ENCODE measurements around the gene NRXN2.

NRXN2 gene

DNA sequence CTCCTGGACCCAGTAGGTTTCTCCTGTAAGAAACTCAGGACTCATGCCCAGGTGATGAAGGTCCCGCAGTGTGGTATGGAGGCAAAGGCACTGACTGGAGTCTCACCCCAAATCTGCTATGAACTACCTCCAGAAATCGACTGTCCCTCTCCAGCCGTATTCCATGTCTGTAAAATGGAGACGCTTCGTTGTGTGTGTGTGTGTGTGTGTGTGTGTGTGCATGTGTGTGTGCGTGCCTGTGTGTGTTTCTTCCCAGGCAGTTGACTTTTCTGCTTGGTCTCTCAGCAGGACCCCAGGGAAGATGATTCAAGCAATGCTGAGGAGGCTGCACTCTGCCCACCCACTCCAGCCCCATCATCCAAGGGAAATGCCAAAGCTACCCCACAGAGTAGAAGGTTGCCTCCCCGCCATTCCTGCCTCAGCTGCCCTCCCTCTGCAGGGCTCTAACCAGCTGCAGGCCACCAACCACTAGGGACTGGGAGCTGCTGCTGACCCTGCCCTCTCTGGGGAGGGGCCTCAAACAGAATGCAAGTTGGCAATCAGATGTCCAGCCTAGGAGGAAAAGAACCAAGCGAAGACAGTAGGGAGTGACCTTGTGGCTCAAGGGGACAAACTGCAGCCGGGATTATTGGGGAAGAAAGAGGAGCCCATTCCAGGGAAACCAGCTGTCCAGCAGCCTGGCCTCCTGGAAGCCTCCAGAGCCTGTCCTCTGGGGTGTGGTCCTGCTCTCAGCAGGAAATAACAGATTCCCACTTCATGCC, 75.8 kb downstream of the NRXN2 start:
- no peak for DNase-seq

- DNase-seq, result no peak
Measured at GRCh38 chr11:64644647-64645275, 78.2 kb downstream of the NRXN2 start.

GRCh38 chr11:64643920-64644646, 78.9 kb downstream of the NRXN2 start:
- no peak for DNase-seq

GRCh38 chr11:64643256-64643881, 79.6 kb downstream of the NRXN2 start:
- no peak for DNase-seq

DNA sequence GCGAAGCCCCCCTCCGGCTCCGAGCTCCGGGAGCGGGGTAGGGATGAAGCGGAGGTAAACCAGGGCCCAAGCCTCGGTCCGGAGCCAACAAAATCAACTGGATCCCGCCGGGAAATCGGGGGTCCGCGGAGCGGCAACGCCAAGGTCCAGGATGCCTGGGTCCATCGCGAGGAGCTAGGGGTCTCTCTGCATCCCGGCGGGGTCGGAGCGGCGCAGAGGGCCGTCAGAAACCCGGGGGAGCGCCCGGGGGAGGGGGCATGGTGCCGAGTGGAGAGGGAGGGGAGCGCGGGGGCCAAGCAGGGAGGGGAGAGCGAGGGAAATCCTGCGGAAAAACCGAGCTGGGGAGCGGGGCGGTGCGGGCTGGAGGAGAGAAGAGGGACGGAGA, 80.1 kb downstream of the NRXN2 start:
- no peak for DNase-seq

DNA sequence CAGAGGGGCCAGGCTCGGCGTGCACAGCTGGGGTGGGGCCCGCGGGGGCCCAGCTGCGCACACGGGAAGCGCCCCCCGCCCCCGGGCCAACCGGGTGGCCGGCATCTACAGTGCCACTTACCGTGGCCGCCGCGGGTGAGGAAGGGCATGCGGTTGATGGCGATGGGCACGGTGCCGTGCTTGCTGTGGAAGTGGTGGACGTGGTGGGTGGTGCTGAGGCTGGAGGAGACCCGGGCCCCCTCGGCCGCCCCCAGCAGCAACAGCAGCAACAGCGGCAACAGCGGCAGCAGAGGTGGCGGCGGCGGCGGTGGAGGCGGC, 80.6 kb downstream of the NRXN2 start:
- no peak for DNase-seq

- DNase-seq, result no peak
Measured at GRCh38 chr11:64641596-64642417, 81.2 kb downstream of the NRXN2 start.

GRCh38 chr11:64639885-64640284, 83.1 kb downstream of the NRXN2 start:
- DNase-seq, result no peak

DNA sequence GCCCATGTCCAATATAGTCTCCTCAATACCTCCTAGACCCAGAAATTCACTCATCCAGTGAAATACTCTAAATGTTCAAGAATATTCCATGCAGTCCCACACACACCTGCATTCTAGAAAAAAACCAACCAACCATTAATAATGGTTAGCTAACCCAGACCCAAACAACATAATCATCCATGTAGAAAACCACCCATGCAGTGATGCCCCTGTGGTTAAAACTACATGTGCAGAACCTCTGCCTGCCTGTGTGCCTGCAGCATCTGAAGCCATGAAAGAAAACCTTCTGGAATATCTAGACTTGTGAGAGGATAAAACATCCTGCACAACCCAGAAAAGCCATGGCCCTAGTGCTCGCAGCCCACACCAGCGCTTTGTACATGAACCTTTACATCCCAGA, 84.2 kb downstream of the NRXN2 start:
- no peak for DNase-seq

DNA sequence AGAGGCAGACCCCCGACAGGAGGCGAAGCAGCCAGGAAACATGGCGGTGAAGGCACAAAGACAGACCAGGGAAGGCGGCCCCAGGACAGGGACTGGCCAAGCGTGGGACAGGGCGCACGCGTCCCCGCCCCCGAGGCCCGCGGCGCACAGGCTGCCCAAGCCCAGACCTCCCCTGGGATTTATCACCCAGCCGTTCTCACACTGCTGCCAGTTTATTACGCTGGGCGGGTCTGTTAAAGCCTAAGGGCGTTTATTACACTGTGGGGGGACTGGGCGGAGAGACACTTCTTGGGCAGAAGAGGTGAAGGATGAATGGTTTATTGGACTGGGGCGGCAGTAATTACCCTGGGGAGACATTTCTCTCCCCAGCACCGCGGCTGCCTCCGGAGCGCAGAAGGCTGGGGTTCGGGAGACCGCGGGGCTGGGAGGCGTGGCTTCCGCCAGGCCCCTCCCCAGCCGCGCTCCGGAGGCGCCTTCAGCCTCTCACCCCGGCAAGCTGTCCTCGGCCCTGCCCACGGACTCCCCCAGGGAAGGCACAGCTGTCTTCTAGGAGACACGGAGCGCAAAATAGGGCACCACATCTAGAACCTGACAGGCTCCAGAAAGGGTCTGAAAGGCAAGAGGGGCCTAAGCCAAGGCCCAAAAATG, 84.9 kb downstream of the NRXN2 start:
- DNase-seq, result no peak

GRCh38 chr11:64637334-64638017, 85.5 kb downstream of the NRXN2 start:
- no peak for DNase-seq

- DNase-seq, result no peak
Measured at GRCh38 chr11:64633555-64634159, 89.3 kb downstream of the NRXN2 start.

DNA sequence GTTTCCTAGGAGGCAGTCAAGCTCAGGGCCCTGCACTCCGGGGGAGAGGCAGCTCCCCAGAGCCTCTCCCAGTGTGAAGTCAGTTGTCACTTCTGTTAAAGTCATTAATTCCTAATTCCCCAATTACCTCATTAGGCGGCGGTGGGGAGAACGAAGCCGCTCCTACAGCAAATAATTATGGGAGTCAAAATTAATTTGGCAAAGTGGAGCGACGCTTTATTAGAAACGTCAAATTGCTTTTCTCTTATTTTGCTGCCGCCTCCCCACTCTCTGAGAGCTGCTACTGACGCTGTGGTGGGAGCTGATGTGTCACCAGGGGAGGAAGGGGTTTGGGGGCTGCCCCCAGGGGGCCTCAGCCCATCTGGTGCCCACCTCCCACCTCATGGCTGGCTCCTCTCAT, 90.3 kb downstream of the NRXN2 start:
- no peak for DNase-seq

DNA sequence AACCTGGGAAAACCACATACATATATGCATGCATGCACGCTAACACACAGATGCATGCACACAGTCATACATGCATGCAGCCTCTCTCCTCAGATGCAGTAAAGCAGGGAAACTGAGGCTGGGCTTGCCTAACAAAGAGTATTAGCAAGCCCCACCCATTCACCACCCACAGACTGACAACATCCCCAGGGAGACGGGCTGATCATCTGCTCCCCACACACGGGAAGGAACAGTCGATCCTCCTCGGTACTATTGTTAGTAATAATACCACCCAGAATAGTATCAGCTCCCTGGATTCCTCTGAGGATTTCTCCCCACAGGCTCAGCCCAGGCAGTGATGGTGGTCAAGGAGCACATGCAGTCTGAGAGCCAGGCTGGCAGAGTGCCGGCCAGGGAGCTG, 90.8 kb downstream of the NRXN2 start:
- DNase-seq, result no peak

- no peak for DNase-seq
Measured at GRCh38 chr11:64631675-64632074, 91.3 kb downstream of the NRXN2 start.

- DNase-seq, result no peak
Measured at GRCh38 chr11:64629796-64630562, 93.0 kb downstream of the NRXN2 start.

DNA sequence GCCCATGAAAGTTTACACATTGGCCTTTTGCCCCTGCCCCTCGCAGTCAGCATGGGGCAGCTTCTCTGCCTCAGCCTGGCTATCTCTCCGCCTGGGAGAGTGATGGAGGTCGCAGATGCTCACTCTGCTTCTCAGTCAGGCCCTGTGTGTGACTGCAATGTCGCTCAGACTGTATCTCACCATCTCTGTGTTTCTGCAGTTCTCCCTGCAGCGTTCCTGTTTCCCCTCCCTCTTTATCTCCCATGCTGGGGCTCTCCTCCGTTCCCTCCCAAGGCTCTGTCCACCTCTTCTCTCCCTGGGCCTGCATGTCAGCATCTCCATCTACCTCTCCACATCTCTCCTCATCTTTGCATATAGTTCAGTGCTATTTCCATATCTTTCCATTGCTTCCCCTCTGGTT, 93.9 kb downstream of the NRXN2 start:
- DNase-seq, result no peak

GRCh38 chr11:64628596-64628995, 94.4 kb downstream of the NRXN2 start:
- DNase-seq, result no peak

DNA sequence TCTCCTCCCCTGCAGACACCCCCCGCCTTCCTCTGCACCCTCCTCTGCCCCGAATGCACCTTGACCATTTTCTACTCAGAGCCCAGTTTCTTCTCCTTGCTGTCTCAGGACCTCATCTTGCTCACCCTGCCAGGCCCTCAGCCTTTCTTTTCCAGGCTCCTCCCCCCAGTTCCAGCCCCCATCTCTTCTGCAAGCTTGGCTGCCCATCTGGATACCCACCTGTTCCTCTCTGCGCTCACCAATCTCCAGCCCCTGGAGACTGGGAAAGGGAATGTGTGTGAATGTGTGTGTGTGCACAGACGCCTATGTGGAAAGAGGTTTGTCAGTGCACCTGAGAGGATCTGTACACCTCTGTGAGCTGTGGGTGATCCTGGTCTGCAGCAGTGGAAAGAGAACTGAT, 95.6 kb downstream of the NRXN2 start:
- DNase-seq, result no peak

DNA sequence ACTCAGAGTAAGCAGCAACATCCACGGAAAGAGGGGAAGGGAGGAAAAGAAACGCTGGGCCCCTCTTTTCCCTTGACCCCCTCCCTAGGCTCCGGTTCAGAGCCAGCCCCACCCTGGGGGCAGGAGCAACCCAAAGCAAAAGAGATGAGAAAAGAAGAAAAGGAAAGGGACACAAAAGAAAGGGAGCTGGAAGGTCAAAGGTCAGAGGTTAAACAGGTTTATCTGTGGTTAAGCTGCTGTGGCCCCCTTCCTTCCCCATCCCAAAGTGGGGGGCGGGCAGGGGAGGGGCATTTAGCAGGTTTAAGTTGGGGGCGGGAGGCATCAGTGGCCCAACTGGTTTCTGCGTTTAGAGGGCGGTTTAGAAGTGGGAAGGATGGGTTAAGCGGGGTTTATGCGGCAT, 96.4 kb downstream of the NRXN2 start:
- no peak for DNase-seq

All from fibroblast of skin of abdomen (primary cell).